ENCODE data around the gene HYAL3. TPM values are rescaled to one million over a fixed set of nuclear protein-coding genes. Genes with fewer than 3 reads are reported as not detected.

Gene HYAL3
- total RNA-seq, 1 experiment from 2014 or later = 10.2 TPM

GRCh38 chr3:50327943-50328691, 28.9 kb upstream of the HYAL3 start, which contains the start of gene TUSC2:
TSS of gene TUSC2 (minus strand) at chr3:50328223. CDS start at chr3:50328099, 124 bp downstream.
- Histone ChIP-seq H3K4me3 (peak within 1 kb of the TSS; percentile 90), H3K27ac (no peak within 1 kb of the TSS), H3K27me3 (ENCODE audit: insufficient read depth, low read depth) (no peaks in the 10 kb centered on the region), H3K4me1 (replicated peaks; ENCODE audit: insufficient read depth) (peaks cover 3% of the 10 kb centered on the region; the same call in 1 of the 2 replicates), H3K4me2 (peak within 1 kb of the TSS; percentile 94), H3K79me2 (ENCODE audit: low read depth) (peaks cover 20% of the 10 kb centered on the region), H3K9me3 (ENCODE audit: insufficient read depth, low read depth) (no peaks in the 10 kb centered on the region), H4K20me1 (ENCODE audit: insufficient read depth) (no peaks in the 10 kb centered on the region; the same call in 1 of the 2 replicates), H3F3A (ENCODE audit: insufficient read depth, low read depth) (peaks cover 21% of the 10 kb centered on the region), H3K36me3 (ENCODE audit: low read depth) (no peaks in the 10 kb centered on the region), H2AFZ (peak within 1 kb of the TSS; percentile 86), H3K9me2 (ENCODE audit: insufficient read depth) (no peaks in the 10 kb centered on the region)
- TF ChIP-seq EZH2 (IDR thresholded peaks at IDR 0.05; ENCODE audit: low read depth) = no peak
- TF ChIP-seq CTCF (conservative IDR thresholded peaks at IDR 0.05) = no peak
- intact Hi-C loops (cut with micrococcal nuclease; ENCODE audit: unreplicated experiment) = no loop called here
- DNase-seq = peak; percentile 93 to 94
- CTCF ChIA-PET = interaction anchor here (0.6 to 1.0 kb wide), 5 partner anchors 11 to 422 kb away, joined by 3 to 6 read pairs (median 3); partner anchors contain the start of genes HYAL3 and NAA80
- TSS peak; percentile 92 for BruUV-seq (replicated peaks)
- POLR2A ChIA-PET (ENCODE audit: unreplicated experiment) = interaction anchor here (0.6 to 1.0 kb wide), 2 partner anchors 18 to 29 kb away, joined by 4 to 6 read pairs; partner anchors contain the start of genes HYAL3 and NAA80

GRCh38 chr3:50327129-50327528, 27.9 kb upstream of the HYAL3 start:
- Histone ChIP-seq H3K27ac (no peak overlapping the region), H4K20me1 (ENCODE audit: insufficient read depth) (no peaks in the 10 kb centered on the region; the same call in 1 of the 2 replicates), H3K4me3 (peak overlapping the region; percentile 90), H3K4me1 (replicated peaks; ENCODE audit: insufficient read depth) (peaks cover 3% of the 10 kb centered on the region; the same call in 1 of the 2 replicates), H3K36me3 (ENCODE audit: low read depth) (no peaks in the 10 kb centered on the region), H2AFZ (no peak overlapping the region), H3K79me2 (ENCODE audit: low read depth) (peaks cover 17% of the 10 kb centered on the region), H3K9me3 (ENCODE audit: insufficient read depth, low read depth) (no peaks in the 10 kb centered on the region), H3F3A (ENCODE audit: insufficient read depth, low read depth) (peaks cover 21% of the 10 kb centered on the region), H3K9me2 (ENCODE audit: insufficient read depth) (no peaks in the 10 kb centered on the region), H3K27me3 (ENCODE audit: insufficient read depth, low read depth) (no peaks in the 10 kb centered on the region), H3K4me2 (peak overlapping the region; percentile 94)
- TF ChIP-seq EZH2 (IDR thresholded peaks at IDR 0.05; ENCODE audit: low read depth) (no peak), CTCF (conservative IDR thresholded peaks at IDR 0.05) (no peak)
- POLR2A ChIA-PET (ENCODE audit: unreplicated experiment) = no interaction called here
- intact Hi-C loops (cut with micrococcal nuclease; ENCODE audit: unreplicated experiment) = no loop called here
- CTCF ChIA-PET = no interaction called here
- DNase-seq = no peak
- BruUV-seq (replicated peaks) = TSS peak; percentile 28

DNA sequence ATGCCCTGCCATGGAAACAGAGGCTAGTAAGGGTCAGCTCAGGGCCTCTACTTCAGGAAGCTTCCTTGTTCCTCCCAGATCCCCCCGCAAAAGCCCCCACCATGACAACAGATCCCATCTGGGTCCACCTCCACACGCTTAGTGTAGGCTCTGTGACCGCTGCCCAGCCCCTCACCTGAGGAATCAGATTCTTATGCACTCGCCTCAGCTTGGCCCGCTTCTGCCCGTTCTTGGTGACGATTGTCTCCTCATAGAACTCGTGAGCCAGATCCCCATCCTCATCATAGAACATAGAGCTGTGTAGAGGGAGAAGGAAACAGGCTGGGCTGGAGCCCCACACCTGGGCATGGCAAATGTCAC, 27.0 kb upstream of the HYAL3 start:
- POLR2A ChIA-PET (ENCODE audit: unreplicated experiment) = no interaction called here
- Histone ChIP-seq H3K9me3 (ENCODE audit: insufficient read depth, low read depth) (no peaks in the 10 kb centered on the region), H3K4me2 (no peak overlapping the region), H3K9me2 (ENCODE audit: insufficient read depth) (no peaks in the 10 kb centered on the region), H4K20me1 (ENCODE audit: insufficient read depth) (no peaks in the 10 kb centered on the region; the same call in 1 of the 2 replicates), H3K27me3 (ENCODE audit: insufficient read depth, low read depth) (no peaks in the 10 kb centered on the region), H2AFZ (no peak overlapping the region), H3K36me3 (ENCODE audit: low read depth) (no peaks in the 10 kb centered on the region), H3F3A (ENCODE audit: insufficient read depth, low read depth) (peaks cover 21% of the 10 kb centered on the region), H3K27ac (no peak overlapping the region), H3K4me1 (replicated peaks; ENCODE audit: insufficient read depth) (peaks cover 3% of the 10 kb centered on the region; the same call in 1 of the 2 replicates), H3K4me3 (no peak overlapping the region), H3K79me2 (ENCODE audit: low read depth) (peaks cover 17% of the 10 kb centered on the region)
- no peak for TF ChIP-seq CTCF (conservative IDR thresholded peaks at IDR 0.05)
- TF ChIP-seq EZH2 (IDR thresholded peaks at IDR 0.05; ENCODE audit: low read depth) = no peak
- BruUV-seq (replicated peaks) = no TSS peak
- no peak for DNase-seq
- CTCF ChIA-PET = no interaction called here
- intact Hi-C loops (cut with micrococcal nuclease; ENCODE audit: unreplicated experiment) = no loop called here

Data from PC-9 (cell line).